HEK293T (cell line): Measurements from ENCODE around the gene MYO16.

Experiments used
- CTCF ChIA-PET: fragments of 350-600 bp; formaldehyde crosslinking; extraction: SDS; loops from one replicate; lab custom pipeline; 2021; ENCODE audit warnings: antibody characterized with exemption, inconsistent platforms; lab: Yijun Ruan, JAX
- POLR2A ChIA-PET: fragments of 350-600 bp; formaldehyde crosslinking; extraction: SDS; loops from one replicate; lab custom pipeline; 2020; ENCODE audit warnings: antibody characterized with exemption, inconsistent platforms; lab: Yijun Ruan, JAX
- DNase-seq: peaks from one replicate; pipeline ENCODE4 v3.0.0; 2012; ENCODE audit warnings: mixed read lengths; ENCODE audit errors: extremely low spot score
- ARNT ChIP-seq: fragments of 450-650 bp; IDR thresholded peaks from 2 replicates; pipeline ENCODE4 v1.6.1; 2017; ENCODE audit warnings: mild to moderate bottlenecking
- BHLHE40 ChIP-seq: fragments of 450-650 bp; IDR thresholded peaks from 2 replicates; pipeline ENCODE4 v1.6.1; 2016; ENCODE audit warnings: mild to moderate bottlenecking, moderate library complexity, borderline replicate concordance
- CTBP1 ChIP-seq: fragments of 450-650 bp; IDR thresholded peaks from 2 replicates; pipeline ENCODE4 v1.6.1; 2016; ENCODE audit warnings: borderline replicate concordance
- ELF4 ChIP-seq: fragments of 450-650 bp; IDR thresholded peaks from 2 replicates; pipeline ENCODE4 v1.6.1; 2017; ENCODE audit warnings: antibody characterized with exemption
- FOXA1 ChIP-seq: fragments of 450-650 bp; IDR thresholded peaks from 2 replicates; pipeline ENCODE4 v1.6.1; 2016; ENCODE audit warnings: mild to moderate bottlenecking
- FOXK2 ChIP-seq: fragments of 450-650 bp; IDR thresholded peaks from 2 replicates; pipeline ENCODE4 v1.6.1; 2016; ENCODE audit warnings: mild to moderate bottlenecking
- FOXM1 ChIP-seq: fragments of 450-650 bp; IDR thresholded peaks from 2 replicates; pipeline ENCODE4 v1.6.1; 2017; ENCODE audit warnings: mild to moderate bottlenecking, borderline replicate concordance
- HDGF ChIP-seq: fragments of 450-650 bp; IDR thresholded peaks from 2 replicates; pipeline ENCODE4 v1.6.1; 2017; ENCODE audit warnings: antibody characterized with exemption, borderline replicate concordance
- L3MBTL2 ChIP-seq: fragments of 450-650 bp; conservative IDR thresholded peaks from 2 replicates; pipeline ENCODE4 v1.6.1; 2016; ENCODE audit warnings: mild to moderate bottlenecking
- LEF1 ChIP-seq: fragments of 450-650 bp; IDR thresholded peaks from 2 replicates; pipeline ENCODE4 v1.6.1; 2017; ENCODE audit warnings: mild to moderate bottlenecking, borderline replicate concordance
- NFRKB ChIP-seq: fragments of 450-650 bp; IDR thresholded peaks from 2 replicates; pipeline ENCODE4 v1.6.1; 2016; ENCODE audit warnings: mild to moderate bottlenecking, moderate library complexity
- SP1 ChIP-seq: fragments of 450-650 bp; IDR thresholded peaks from 2 replicates; pipeline ENCODE4 v1.6.1; 2017
- SUZ12 ChIP-seq: fragments of 450-650 bp; IDR thresholded peaks from 2 replicates; pipeline ENCODE4 v1.6.1; 2016; ENCODE audit warnings: mild to moderate bottlenecking
- TARDBP ChIP-seq: fragments of 450-650 bp; IDR thresholded peaks from 2 replicates; pipeline ENCODE4 v1.6.1; 2016
- ZNF384 ChIP-seq: fragments of 450-650 bp; IDR thresholded peaks from 2 replicates; pipeline ENCODE4 v1.6.1; 2016
- TF ChIP-seq, protein P1 (sequence below): fragments of 450-650 bp; IDR thresholded peaks from 2 replicates; pipeline ENCODE4 v1.6.1; 2016

The MYO16 gene

DNA sequence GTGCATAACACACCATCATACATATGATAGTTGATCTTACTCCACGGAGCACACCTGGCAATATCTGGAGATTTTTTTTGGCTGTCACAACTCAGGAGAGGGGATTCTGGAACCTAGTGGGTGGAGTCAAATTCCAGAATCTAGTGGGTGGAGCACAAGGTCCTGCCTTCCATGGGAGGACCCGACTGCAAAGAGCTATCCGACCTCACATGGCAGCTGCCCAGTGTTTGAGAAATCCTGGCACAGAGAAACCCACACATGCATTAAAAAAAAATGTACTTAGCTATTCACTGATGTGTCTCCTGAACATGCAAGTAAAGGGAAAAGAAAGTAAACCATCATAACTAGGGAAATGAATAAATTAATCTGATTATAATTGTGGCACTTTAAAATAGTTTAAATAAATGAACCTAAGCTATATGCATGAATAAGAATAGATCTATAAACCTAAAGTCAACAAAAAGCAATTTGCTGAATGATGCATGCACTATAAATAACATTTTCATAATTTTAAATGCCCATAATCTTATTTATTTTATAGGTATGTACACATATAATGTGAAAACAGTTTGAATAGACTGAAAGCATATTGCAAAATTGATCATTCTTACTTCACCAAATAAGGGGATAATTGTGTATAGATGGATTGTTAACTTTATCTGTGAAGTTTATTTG lies 300.3 kb downstream of the MYO16 start:
- ChIA-PET POLR2A (no interaction called here), CTCF (no interaction called here)
- TF ChIP-seq, protein P1, sequence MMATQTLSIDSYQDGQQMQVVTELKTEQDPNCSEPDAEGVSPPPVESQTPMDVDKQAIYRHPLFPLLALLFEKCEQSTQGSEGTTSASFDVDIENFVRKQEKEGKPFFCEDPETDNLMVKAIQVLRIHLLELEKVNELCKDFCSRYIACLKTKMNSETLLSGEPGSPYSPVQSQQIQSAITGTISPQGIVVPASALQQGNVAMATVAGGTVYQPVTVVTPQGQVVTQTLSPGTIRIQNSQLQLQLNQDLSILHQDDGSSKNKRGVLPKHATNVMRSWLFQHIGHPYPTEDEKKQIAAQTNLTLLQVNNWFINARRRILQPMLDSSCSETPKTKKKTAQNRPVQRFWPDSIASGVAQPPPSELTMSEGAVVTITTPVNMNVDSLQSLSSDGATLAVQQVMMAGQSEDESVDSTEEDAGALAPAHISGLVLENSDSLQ = no peak
- no peak for DNase-seq

DNA sequence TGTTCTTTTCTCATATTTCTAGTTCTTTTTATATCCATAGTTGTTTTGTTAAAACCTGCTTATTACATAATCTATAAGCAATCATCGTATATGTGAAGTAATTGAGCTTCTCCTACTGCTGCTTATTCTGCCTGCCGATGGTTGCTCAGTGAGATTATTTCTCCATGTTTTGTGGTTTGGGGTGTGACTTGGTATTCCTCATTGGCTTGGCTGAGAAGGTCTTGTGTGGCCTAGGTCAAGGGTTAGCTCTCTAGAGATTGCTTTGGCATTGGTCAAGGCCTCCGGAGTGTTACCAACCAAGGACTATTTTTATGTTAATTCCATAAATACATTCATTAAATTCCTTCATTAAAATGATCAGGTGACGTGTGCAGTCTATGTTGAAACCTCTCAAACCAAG lies 302.8 kb downstream of the MYO16 start:
- CTCF ChIA-PET = interaction anchor here (0.6 kb wide), 1 partner anchor 450 kb away, joined by 4 read pairs; no protein-coding TSS in a partner anchor
- TF ChIP-seq FOXA1 (no peak), HDGF (no peak), SUZ12 (no peak)
- POLR2A ChIA-PET = no interaction called here
- DNase-seq = no peak

DNA sequence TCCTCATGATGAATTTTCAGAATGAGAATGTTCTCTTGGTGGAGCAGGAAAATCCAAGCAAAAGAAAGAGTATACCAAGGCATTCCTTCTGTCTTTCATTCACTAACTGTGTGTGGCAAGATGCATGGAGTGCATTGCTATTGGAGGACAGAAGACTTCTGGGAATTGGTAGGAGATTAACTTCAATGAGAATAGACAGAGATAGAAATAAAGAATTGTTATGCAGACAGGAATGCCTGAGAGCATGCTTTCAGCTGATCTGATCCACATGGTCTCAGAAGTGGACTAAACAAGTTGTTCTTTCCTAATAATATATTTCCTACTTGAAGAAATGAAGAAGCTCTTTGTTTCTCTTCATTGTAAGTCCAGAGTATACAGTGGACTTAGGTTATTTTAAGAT lies 303.6 kb downstream of the MYO16 start:
- CTCF ChIA-PET = interaction anchor here (0.6 kb wide), 1 partner anchor 450 kb away, joined by 4 read pairs; no protein-coding TSS in a partner anchor
- TF ChIP-seq ARNT = no peak
- TF ChIP-seq CTBP1 = no peak
- no peak for TF ChIP-seq SP1
- TF ChIP-seq FOXK2 = no peak
- TF ChIP-seq BHLHE40 = no peak
- TF ChIP-seq, protein P1 = no peak
- no peak for TF ChIP-seq HDGF
- no peak for TF ChIP-seq FOXA1
- no peak for TF ChIP-seq TARDBP
- no peak for TF ChIP-seq LEF1
- TF ChIP-seq NFRKB = no peak
- no peak for TF ChIP-seq ZNF384
- TF ChIP-seq SUZ12 = no peak
- DNase-seq = no peak
- POLR2A ChIA-PET = no interaction called here

DNA sequence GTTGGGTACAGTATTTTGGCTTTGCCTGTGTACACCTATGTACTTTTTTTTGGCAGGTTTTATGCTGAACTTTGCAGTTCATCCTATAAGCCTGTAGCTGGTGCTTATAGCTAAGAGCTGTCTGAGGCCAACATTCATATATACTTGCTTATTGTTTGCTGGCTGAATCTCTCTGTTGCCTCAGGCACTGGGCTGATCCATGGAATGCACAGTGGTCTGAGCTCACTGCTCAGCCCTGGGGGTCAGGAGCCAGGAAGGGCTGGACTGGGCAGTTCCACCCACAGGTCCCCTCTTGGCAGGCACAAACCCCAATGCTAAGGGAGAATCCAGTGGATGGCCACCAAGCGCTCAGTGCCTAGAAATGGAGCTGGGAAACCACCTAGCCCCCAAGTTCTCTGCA lies 308.7 kb downstream of the MYO16 start:
- no peak for DNase-seq
- CTCF ChIA-PET = no interaction called here
- TF ChIP-seq CTBP1 = no peak
- TF ChIP-seq ARNT = no peak
- no peak for TF ChIP-seq SP1
- TF ChIP-seq BHLHE40 = no peak
- TF ChIP-seq NFRKB = no peak
- TF ChIP-seq LEF1 = no peak
- no peak for TF ChIP-seq FOXA1
- TF ChIP-seq TARDBP = no peak
- TF ChIP-seq SUZ12 = no peak
- TF ChIP-seq FOXK2 = no peak
- no peak for TF ChIP-seq HDGF
- no peak for TF ChIP-seq ZNF384
- no peak for TF ChIP-seq ELF4
- POLR2A ChIA-PET = no interaction called here

DNA sequence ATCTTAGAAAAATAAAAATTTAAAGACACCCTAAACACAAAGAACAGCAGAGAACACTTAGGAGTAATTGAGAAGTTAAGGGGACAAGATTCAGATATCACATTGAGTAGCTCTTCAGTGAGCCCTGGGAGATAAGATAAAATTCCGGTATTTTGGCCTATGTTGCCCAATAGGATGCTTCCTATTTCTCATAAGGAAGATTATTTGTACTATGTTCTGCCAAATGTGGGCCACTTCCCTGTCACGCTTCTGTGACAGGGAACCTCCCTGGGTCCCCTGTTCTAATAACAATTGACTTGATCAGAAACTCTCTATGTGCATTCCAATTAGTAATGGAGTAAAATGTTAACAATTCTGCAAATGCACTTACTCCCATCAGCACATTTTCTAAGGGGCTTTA lies 310.7 kb downstream of the MYO16 start:
- ChIA-PET POLR2A (no interaction called here), CTCF (interaction anchor here (1.2 kb wide), 1 partner anchor 25 kb away, joined by 3 read pairs; no protein-coding TSS in a partner anchor)
- TF ChIP-seq HDGF = no peak
- no peak for TF ChIP-seq ZNF384
- no peak for TF ChIP-seq SUZ12
- TF ChIP-seq ARNT = no peak
- TF ChIP-seq CTBP1 = no peak
- no peak for TF ChIP-seq SP1
- no peak for TF ChIP-seq NFRKB
- no peak for TF ChIP-seq FOXM1
- TF ChIP-seq, protein P1 = no peak
- no peak for TF ChIP-seq FOXK2
- no peak for TF ChIP-seq L3MBTL2
- no peak for TF ChIP-seq ELF4
- no peak for TF ChIP-seq BHLHE40
- no peak for TF ChIP-seq LEF1
- no peak for TF ChIP-seq TARDBP
- no peak for TF ChIP-seq FOXA1

DNA sequence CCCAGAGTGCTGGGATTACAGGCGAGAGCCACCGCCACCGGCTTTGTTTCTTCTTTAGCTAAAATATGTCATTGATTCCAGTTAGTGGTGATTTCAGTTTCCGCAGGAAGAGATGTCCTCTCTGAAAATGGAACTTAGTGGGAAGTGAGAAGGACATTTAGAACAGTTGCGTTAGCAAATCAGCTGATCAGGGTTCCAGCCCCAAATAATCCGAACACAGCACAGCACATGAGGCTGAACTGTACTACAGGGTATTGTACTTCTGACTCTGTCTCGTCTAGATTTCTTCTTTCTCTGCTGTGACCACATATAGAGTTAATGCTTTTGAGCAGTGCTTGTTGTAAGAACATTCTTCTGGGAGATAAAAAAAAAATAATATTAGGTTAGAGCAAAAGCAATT lies 314.4 kb downstream of the MYO16 start:
- ChIA-PET CTCF (no interaction called here), POLR2A (no interaction called here)
- DNase-seq = no peak
- TF ChIP-seq L3MBTL2 (no peak), FOXA1 (no peak), FOXM1 (no peak), LEF1 (no peak), TARDBP (no peak), FOXK2 (no peak), NFRKB (no peak)

More for the DNA sequence above, 310.7 kb downstream of the MYO16 start:
- no peak for DNase-seq

DNA sequence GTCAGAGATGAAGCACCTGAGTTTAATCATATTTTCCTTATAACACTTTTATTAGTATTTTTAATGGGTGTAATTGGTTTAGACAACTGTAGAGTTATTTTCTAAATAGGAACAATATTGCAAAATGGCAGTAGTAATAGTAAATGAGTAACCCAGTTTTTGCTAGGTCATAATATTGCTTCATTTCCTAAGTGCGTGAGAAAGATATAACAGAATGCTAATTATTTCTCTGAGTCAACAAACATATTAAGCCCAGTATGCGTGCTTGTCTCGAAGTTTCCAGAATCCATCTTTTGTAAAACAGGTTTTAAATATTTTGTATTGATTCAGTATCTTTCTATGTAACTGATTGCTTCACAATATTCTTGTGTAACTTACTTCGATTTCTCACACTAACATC lies 315.3 kb downstream of the MYO16 start:
- DNase-seq = no peak
- POLR2A ChIA-PET = no interaction called here
- CTCF ChIA-PET = no interaction called here
- no peak for TF ChIP-seq ELF4
